NOMO-1 (cell line): ENCODE measurements around the gene DIPK2B.

Source experiments
- DNase-seq, 2 experiments: peaks; one replicate each; lab custom pipeline; 2025; ENCODE audit not compliant: unreplicated experiment in 2 of 2; lab: John Stamatoyannopoulos, UW

Gene DIPK2B

GRCh38 chrX:45164021-45164621, 36.6 kb downstream of the DIPK2B start:
- no peak for DNase-seq

GRCh38 chrX:45157647-45158046, 43.0 kb downstream of the DIPK2B start:
- no peak for DNase-seq

- DNase-seq = no peak
Observed at GRCh38 chrX:45154462-45154861, 46.2 kb downstream of the DIPK2B start.

- DNase-seq = no peak
Observed at GRCh38 chrX:45154033-45154360, 46.7 kb downstream of the DIPK2B start.
